ENCODE data around the gene SEPTIN1. TPM values are rescaled to one million over a fixed set of nuclear protein-coding genes. Genes with fewer than 3 reads are reported as not detected.
A peak's percentile ranks its signal among the peaks of the same experiment; 100 is the strongest.
"Not testable (repeated sequence)": the region's sequence is repeated elsewhere in the genome, so short reads cannot be mapped to it uniquely, and the experiment has no call there.

Gene SEPTIN1
- total RNA-seq, 1 donor from 2014 or later: 2.0 TPM

- H3K36me3 Mint-ChIP-seq (ENCODE audit: unreplicated experiment): no peaks in the 10 kb centered on the region
- H3K4me3 Mint-ChIP-seq (ENCODE audit: unreplicated experiment): peak overlapping the region; percentile 84
- peaks cover 27% of the 10 kb centered on the region for H3K4me1 Mint-ChIP-seq (ENCODE audit: unreplicated experiment)
- no peak for TF ChIP-seq CTCF (IDR thresholded peaks at IDR 0.05)
- H3K9me3 Mint-ChIP-seq (ENCODE audit: unreplicated experiment): no peaks in the 10 kb centered on the region
- no peaks in the 10 kb centered on the region for H3K27me3 Mint-ChIP-seq (ENCODE audit: unreplicated experiment)
- DNase-seq (ENCODE audit: extremely low spot score, unreplicated experiment): no peak
- H3K27ac Mint-ChIP-seq (ENCODE audit: unreplicated experiment): peak overlapping the region; percentile 95
Measured at GRCh38 chr16:30399435-30400186, 17.2 kb upstream of the SEPTIN1 start.

- Mint-ChIP-seq H3K27me3 (ENCODE audit: unreplicated experiment) (no peaks in the 10 kb centered on the region), H3K4me3 (ENCODE audit: unreplicated experiment) (no peak overlapping the region)
Measured at GRCh38 chr16:30398661-30399434, 16.5 kb upstream of the SEPTIN1 start.

GRCh38 chr16:30397776-30398660 is 15.7 kb upstream of the SEPTIN1 start:
- H3K27me3 Mint-ChIP-seq (ENCODE audit: unreplicated experiment): no peaks in the 10 kb centered on the region
- peaks cover 38% of the 10 kb centered on the region for H3K4me1 Mint-ChIP-seq (ENCODE audit: unreplicated experiment)
- TF ChIP-seq CTCF (IDR thresholded peaks at IDR 0.05): no peak
- no peak overlapping the region for H3K27ac Mint-ChIP-seq (ENCODE audit: unreplicated experiment)
- H3K36me3 Mint-ChIP-seq (ENCODE audit: unreplicated experiment): no peaks in the 10 kb centered on the region
- no peak overlapping the region for H3K4me3 Mint-ChIP-seq (ENCODE audit: unreplicated experiment)
- DNase-seq (ENCODE audit: extremely low spot score, unreplicated experiment): no peak
- no peaks in the 10 kb centered on the region for H3K9me3 Mint-ChIP-seq (ENCODE audit: unreplicated experiment)

More at GRCh38 chr16:30398661-30399434, 16.5 kb upstream of the SEPTIN1 start:
- no peak for DNase-seq (ENCODE audit: extremely low spot score, unreplicated experiment)
- no peaks in the 10 kb centered on the region for H3K36me3 Mint-ChIP-seq (ENCODE audit: unreplicated experiment)
- no peaks in the 10 kb centered on the region for H3K9me3 Mint-ChIP-seq (ENCODE audit: unreplicated experiment)
- no peak for TF ChIP-seq CTCF (IDR thresholded peaks at IDR 0.05)
- peaks cover 35% of the 10 kb centered on the region for H3K4me1 Mint-ChIP-seq (ENCODE audit: unreplicated experiment)
- H3K27ac Mint-ChIP-seq (ENCODE audit: unreplicated experiment): peak overlapping the region; percentile 41

GRCh38 chr16:30397056-30397455 is 14.7 kb upstream of the SEPTIN1 start:
- H3K4me1 Mint-ChIP-seq (ENCODE audit: unreplicated experiment): peaks cover 38% of the 10 kb centered on the region
- no peaks in the 10 kb centered on the region for H3K27me3 Mint-ChIP-seq (ENCODE audit: unreplicated experiment)
- H3K36me3 Mint-ChIP-seq (ENCODE audit: unreplicated experiment): no peaks in the 10 kb centered on the region
- no peaks in the 10 kb centered on the region for H3K9me3 Mint-ChIP-seq (ENCODE audit: unreplicated experiment)
- no peak for TF ChIP-seq CTCF (IDR thresholded peaks at IDR 0.05)
- H3K4me3 Mint-ChIP-seq (ENCODE audit: unreplicated experiment): peak overlapping the region; percentile 82
- DNase-seq (ENCODE audit: extremely low spot score, unreplicated experiment): no peak
- H3K27ac Mint-ChIP-seq (ENCODE audit: unreplicated experiment): no peak overlapping the region

- Mint-ChIP-seq H3K27ac (ENCODE audit: unreplicated experiment) (peak overlapping the region; percentile 76), H3K4me3 (ENCODE audit: unreplicated experiment) (peak overlapping the region; percentile 82), H3K4me1 (ENCODE audit: unreplicated experiment) (peaks cover 36% of the 10 kb centered on the region)
- not testable (repeated sequence) for DNase-seq (ENCODE audit: extremely low spot score, unreplicated experiment); H3K27me3 Mint-ChIP-seq (ENCODE audit: unreplicated experiment); H3K36me3 Mint-ChIP-seq (ENCODE audit: unreplicated experiment); H3K9me3 Mint-ChIP-seq (ENCODE audit: unreplicated experiment)
Measured at GRCh38 chr16:30396627-30397026, 14.3 kb upstream of the SEPTIN1 start.

Data from osteocyte (in vitro differentiated cells).